ENCODE results near the gene PALLD. TPM values are rescaled to one million over a fixed set of nuclear protein-coding genes. Genes with fewer than 3 reads are reported as not detected.

The PALLD gene
- total RNA-seq, 4 donors from 2014 or later = 71.8 to 106 (median 83.3) TPM

GRCh38 chr4:168487282-168488035 is 9.4 kb upstream of the PALLD start:
- no peak overlapping the region for H3K4me3 ChIP-seq
- H3K27me3 ChIP-seq = no peaks in the 10 kb centered on the region
- H3K4me1 ChIP-seq = no peaks in the 10 kb centered on the region
- no peak overlapping the region for H3K27ac ChIP-seq
- H3K9me3 ChIP-seq = no peaks in the 10 kb centered on the region
- no peak for DNase-seq (ENCODE audit: low spot score in 2 of 2)
- 81% methylated on average over 9 of the region's 9 CpGs for WGBS
- no peak for TF ChIP-seq CTCF (IDR thresholded peaks at IDR 0.05)
- no peak for TF ChIP-seq POLR2A (IDR thresholded peaks at IDR 0.05)
- TF ChIP-seq EP300 (IDR thresholded peaks at IDR 0.05) = no peak
- no peak for TF ChIP-seq POLR2AphosphoS5 (IDR thresholded peaks at IDR 0.05)
- H3K36me3 ChIP-seq = no peaks in the 10 kb centered on the region

DNA sequence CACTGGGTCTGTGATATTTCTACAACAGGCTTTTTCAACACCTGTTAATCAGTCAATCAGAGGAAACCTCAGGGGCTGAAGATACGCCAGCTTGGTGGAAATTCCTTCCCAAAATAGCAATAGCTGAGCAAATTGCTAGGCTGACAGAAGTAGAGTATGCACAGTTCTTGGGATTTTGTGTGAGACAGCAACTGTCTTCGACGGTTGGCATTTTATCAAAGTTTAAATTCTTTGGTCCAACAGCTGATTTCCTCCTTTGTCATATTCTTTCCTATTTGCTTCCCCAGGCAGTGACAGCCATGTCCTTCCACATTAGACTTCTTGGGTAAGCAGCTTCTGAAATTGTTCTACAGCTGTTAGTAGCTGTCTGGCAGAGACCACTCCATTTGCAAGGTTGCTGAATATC is 8.0 kb upstream of the PALLD start:
- Histone ChIP-seq H3K27me3 (no peaks in the 10 kb centered on the region), H3K4me1 (no peaks in the 10 kb centered on the region), H3K9me3 (no peaks in the 10 kb centered on the region), H3K36me3 (no peaks in the 10 kb centered on the region), H3K27ac (no peak overlapping the region), H3K4me3 (no peak overlapping the region)
- DNase-seq (ENCODE audit: low spot score in 2 of 2) = no peak
- WGBS = 44% methylated on average over 3 of the region's 3 CpGs
- TF ChIP-seq EP300 (IDR thresholded peaks at IDR 0.05) (no peak), POLR2AphosphoS5 (IDR thresholded peaks at IDR 0.05) (no peak), POLR2A (IDR thresholded peaks at IDR 0.05) (no peak), CTCF (IDR thresholded peaks at IDR 0.05) (no peak)

DNA sequence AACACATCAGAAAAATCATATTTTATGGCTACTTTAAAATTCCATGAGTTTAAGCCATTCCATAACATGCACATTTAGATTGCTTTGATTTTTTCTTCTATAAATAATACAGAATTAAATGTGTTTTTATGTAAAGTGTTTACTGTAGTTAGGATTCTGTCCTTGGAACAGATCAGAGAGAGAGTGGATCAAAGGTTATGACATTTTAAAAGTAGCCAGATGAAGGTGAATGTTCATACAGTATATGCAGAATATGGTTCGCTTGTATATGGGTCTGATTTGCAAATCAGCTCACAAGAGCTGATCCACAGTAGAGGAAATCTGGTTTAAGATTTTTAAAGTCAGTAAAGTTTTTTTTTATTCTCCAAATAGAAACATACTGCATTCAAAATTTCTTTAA is 7.2 kb upstream of the PALLD start:
- H3K9me3 ChIP-seq = no peaks in the 10 kb centered on the region
- H3K4me3 ChIP-seq = no peak overlapping the region
- TF ChIP-seq POLR2A (IDR thresholded peaks at IDR 0.05) (no peak), EP300 (IDR thresholded peaks at IDR 0.05) (no peak), CTCF (IDR thresholded peaks at IDR 0.05) (no peak), POLR2AphosphoS5 (IDR thresholded peaks at IDR 0.05) (no peak)
- no peaks in the 10 kb centered on the region for H3K27me3 ChIP-seq
- H3K4me1 ChIP-seq = no peaks in the 10 kb centered on the region
- H3K27ac ChIP-seq = no peak overlapping the region
- H3K36me3 ChIP-seq = no peaks in the 10 kb centered on the region
- 95% methylated on average over 1 of the region's 1 CpG for WGBS
- no peak for DNase-seq (ENCODE audit: low spot score in 2 of 2)

DNA sequence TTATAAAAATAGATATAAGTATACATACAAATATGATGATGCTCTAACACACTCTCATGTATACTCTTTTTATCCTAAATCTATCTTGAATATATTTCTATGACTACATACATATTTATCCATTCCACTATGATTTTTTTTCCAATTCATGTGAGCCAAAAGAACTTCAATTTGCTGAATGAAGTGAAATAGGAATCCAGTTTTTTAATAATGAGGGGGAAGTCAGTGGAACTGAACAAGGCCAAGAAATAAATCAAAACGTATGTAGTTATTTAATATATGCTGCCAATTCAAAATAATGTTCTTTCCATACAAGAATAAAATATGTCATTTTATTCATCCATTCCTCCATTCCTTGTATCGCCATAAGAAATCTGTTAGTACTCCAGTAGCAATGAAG is 6.1 kb upstream of the PALLD start:
- TF ChIP-seq POLR2AphosphoS5 (IDR thresholded peaks at IDR 0.05) (no peak), CTCF (IDR thresholded peaks at IDR 0.05) (no peak), POLR2A (IDR thresholded peaks at IDR 0.05) (no peak), EP300 (IDR thresholded peaks at IDR 0.05) (no peak)
- Histone ChIP-seq H3K4me3 (no peak overlapping the region), H3K4me1 (no peaks in the 10 kb centered on the region), H3K27me3 (no peaks in the 10 kb centered on the region), H3K27ac (no peak overlapping the region), H3K9me3 (no peaks in the 10 kb centered on the region), H3K36me3 (no peaks in the 10 kb centered on the region)
- 85% methylated on average over 2 of the region's 2 CpGs for WGBS
- DNase-seq (ENCODE audit: low spot score in 2 of 2) = no peak

DNA sequence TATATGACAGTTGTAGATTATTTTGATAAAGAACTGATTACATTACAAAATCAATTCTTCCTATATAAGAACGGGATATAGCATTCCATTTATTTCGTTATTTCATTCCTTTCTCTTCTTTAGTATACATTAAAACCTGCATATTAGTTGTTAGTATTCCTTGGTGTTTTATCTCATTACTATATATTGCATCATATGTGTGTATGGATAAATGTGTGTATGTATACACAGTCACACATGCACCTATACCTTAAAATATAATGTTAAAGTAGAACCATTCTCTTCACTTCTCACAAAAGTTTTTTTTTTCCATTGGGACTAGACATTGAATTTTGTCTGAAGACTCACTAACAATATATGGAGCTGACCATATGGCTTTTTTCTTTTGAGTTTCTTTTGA is 5.3 kb upstream of the PALLD start:
- no peaks in the 10 kb centered on the region for H3K4me1 ChIP-seq
- H3K27me3 ChIP-seq = no peaks in the 10 kb centered on the region
- WGBS = 97% methylated on average over 2 of the region's 2 CpGs
- H3K27ac ChIP-seq = no peak overlapping the region
- H3K4me3 ChIP-seq = no peak overlapping the region
- no peak for DNase-seq (ENCODE audit: low spot score in 2 of 2)
- TF ChIP-seq POLR2AphosphoS5 (IDR thresholded peaks at IDR 0.05) (no peak), EP300 (IDR thresholded peaks at IDR 0.05) (no peak), CTCF (IDR thresholded peaks at IDR 0.05) (no peak), POLR2A (IDR thresholded peaks at IDR 0.05) (no peak)
- H3K9me3 ChIP-seq = no peaks in the 10 kb centered on the region
- no peaks in the 10 kb centered on the region for H3K36me3 ChIP-seq

Measured in suprapubic skin (tissue), 4 donors.